GM12875 (cell line): ENCODE results near the gene C17orf67.

Source experiments
- H3K4me3 ChIP-seq: one replicate; pipeline ENCODE4 v1.5.1; 2011; ENCODE audit warnings: low read depth, low read length, control low read depth
- TF ChIP-seq, protein P1 (sequence below): IDR thresholded peaks from 2 replicates; pipeline ENCODE4 v1.5.1; 2011; ENCODE audit warnings: low read depth, mild to moderate bottlenecking, control low read depth, inconsistent platforms, low read length, moderate library complexity, borderline replicate concordance; ENCODE audit not compliant: insufficient read depth

Gene C17orf67

DNA sequence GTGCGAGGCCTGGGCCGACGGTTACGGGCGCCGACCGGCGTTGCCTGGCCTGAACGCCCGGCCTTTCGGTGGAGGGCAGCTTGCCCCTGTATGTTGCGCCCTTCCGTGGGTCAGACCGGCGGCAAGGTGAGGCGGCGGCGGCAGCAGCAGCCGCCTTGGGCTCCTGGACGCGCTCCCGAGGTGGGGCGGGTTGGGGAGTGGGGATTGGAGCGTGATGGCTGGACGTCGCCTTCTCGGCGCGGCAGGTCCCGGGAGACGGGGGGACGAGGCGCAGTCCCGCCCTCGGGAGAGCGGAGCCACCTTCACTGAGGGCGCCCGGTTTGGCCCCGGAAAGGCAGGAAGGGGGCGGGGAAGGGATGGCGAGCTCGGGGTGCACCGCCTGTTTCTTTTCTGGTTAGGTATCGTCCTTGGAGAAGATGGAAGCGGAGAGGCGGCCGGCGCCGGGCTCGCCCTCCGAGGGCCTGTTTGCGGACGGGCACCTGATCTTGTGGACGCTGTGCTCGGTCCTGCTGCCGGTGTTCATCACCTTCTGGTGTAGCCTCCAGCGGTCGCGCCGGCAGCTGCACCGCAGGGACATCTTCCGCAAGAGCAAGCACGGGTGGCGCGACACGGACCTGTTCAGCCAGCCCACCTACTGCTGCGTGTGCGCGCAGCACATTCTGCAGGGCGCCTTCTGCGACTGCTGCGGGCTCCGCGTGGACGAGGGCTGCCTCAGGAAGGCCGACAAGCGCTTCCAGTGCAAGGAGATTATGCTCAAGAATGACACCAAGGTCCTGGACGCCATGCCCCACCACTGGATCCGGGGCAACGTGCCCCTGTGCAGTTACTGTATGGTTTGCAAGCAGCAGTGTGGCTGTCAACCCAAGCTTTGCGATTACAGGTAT, 902 bp upstream of the C17orf67 start:
- TF ChIP-seq, protein P1, sequence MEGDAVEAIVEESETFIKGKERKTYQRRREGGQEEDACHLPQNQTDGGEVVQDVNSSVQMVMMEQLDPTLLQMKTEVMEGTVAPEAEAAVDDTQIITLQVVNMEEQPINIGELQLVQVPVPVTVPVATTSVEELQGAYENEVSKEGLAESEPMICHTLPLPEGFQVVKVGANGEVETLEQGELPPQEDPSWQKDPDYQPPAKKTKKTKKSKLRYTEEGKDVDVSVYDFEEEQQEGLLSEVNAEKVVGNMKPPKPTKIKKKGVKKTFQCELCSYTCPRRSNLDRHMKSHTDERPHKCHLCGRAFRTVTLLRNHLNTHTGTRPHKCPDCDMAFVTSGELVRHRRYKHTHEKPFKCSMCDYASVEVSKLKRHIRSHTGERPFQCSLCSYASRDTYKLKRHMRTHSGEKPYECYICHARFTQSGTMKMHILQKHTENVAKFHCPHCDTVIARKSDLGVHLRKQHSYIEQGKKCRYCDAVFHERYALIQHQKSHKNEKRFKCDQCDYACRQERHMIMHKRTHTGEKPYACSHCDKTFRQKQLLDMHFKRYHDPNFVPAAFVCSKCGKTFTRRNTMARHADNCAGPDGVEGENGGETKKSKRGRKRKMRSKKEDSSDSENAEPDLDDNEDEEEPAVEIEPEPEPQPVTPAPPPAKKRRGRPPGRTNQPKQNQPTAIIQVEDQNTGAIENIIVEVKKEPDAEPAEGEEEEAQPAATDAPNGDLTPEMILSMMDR: peak; percentile 45
- peak overlapping the region; percentile 91 for H3K4me3 ChIP-seq

DNA sequence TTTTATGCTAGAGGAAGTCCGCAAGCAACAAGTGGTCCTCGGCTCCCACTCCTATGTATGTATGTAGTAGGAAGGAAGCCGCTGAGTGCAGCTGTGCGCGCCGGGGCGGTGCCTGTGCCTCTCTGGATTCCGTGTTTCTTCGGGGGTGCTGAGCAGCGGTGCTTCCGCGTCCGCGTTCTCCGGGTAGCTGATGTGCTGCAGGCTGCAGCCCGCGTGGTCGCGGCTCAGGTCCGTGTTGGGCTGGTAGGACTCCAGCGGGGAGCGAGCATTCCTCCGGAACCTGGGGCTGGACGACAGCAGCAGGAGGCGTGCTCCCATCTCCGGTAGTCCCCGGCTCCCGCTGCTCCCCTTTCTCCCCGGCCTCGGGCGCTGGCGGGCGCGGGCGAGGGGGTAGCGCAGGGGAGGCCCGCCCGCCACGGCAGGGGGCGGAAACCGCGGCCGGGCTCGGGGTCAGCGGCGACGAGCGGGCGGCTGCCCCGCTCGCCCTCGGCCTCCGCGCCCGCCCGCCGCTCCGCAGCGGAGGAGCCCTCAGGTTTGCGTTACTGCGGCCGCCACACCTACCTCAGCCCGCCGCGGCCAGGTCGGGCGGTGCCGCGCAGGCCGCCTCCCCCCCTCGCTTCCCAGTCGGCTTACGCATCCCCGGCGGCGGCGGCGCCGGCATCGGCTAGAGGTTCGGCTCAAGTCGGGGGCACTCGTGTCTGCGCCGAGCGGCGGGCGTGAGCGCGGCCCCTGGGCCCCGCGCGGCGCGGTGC, 487 bp downstream of the C17orf67 start:
- H3K4me3 ChIP-seq: peak overlapping the region; percentile 87
- TF ChIP-seq, protein P1: no peak

DNA sequence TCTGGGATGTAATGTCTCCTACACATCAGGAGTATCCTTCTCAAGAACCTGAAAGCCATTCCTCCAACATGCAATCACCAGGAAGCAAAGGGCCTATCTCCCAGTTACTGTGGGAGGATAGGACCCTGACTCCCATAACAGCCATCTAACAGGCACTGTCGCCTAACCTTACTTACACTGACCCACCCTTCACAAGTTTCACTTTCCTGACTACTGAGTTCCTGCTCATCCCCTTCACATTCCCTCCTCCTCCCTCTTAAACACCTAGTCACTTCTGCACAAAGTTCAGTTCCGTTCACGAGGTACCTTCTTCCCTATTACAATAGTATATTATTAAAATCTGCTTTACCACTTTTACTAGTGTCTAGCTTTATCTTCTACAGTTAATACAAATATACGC, 1.3 kb downstream of the C17orf67 start:
- TF ChIP-seq, protein P1: no peak
- peak overlapping the region; percentile 87 for H3K4me3 ChIP-seq

DNA sequence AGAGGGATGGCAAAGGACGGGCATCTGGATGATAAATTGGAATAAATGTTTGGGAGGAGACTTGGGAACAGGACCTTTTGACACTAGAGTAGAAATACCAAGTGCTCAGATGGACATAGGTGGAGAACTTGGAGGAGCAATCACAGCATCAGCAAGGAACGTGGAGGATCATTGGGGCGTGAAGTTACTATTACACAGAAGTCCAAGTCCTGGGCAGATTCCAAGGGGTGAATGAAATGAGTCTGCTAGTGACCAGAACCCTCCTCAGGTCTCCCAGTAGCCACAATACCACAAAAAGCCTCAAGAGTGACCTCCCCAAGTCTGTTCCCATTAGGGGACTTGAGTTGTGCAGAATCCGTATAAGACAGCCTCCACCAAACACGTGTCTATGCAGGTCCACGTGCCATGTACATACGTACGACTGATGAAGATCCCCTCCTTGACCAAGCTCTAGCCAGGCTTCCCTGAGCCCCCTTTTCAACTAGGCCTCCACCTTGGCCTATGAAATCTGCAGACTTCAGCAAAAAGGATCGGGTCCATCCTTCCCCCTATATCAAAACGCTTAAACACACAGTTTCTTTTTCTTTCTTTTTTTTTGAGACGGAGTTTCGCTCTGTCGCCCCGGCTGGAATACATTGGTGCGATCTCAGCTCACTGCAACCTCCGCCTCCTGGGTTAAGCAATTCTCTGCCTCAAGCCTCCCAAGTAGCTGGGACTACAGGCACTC, 2.2 kb downstream of the C17orf67 start:
- TF ChIP-seq, protein P1: no peak
- no peak overlapping the region for H3K4me3 ChIP-seq

DNA sequence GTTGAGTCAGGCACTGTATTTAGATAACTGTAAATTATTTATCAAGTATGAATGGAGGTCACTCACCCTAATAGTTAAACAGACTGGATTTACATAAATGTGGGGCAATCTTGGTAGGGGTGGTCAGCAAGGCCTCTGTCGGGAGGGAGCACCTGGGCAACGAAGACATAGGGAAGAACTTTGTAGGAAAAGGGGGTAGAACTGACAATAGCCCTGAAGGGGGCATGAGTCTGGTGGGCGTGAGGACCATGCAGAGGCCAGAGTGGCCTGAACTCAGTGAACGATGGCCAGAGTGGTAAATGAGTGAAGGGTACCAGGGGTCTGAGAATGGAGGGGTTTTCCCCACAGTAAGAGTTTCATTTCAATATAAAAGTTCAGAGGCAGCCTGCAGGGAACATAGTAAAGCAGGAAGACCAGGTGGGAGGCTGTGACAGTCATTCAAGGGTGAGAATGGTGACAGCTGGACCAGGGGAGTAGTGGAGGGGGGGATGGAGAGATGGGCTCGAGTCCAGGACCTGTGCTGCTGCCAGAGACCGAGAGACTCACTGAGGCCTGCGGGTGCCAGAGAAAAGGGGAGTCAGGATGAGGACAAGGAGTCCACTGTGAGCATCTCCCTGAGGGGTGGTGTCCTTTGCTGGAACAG, 2.9 kb downstream of the C17orf67 start:
- H3K4me3 ChIP-seq: no peak overlapping the region
- TF ChIP-seq, protein P1: no peak

DNA sequence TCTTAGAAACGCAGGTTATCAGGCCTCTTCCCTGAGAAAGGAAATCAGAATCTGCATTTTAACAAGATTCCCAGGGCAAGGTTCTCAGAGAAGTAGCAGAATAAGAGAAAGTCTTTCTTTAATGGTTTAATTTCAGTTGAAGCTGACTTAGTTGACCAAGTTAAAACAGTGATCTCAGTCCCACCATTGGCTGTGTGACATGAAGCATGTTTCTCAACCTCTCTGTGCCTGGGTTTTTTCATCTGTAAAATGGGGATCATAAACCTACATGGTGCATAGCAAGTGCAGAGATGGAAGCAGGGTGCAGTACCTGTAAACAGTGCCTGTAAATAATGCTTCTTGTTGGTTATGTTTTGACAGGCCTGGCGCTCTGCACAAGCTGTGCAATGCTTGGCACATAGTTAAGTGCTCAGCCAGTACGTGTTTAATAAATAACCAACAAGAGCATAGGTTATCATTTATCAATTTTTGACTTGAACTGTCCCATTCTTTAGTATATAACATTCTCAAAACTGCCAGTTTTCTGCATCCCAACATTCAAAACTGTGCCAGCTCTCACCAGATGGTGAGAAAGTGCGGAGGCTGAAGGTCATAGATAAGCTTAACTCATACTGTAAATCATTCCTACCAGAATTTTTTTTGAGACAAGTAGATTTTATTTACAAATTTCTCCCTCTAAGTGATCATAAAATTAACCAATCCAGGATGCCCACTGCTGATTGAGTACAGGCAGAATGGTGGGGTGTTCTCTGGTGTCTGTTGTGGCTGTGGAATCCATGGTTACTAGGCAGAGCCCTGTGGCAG, 6.9 kb downstream of the C17orf67 start:
- TF ChIP-seq, protein P1: no peak
- no peak overlapping the region for H3K4me3 ChIP-seq
